K562 (cell line): Measurements from ENCODE around the gene PPFIBP2. TPM values are rescaled to one million over a fixed set of nuclear protein-coding genes. Genes with fewer than 3 reads are reported as not detected.

Experiments
- ARID1B ChIP-seq: fragments of 450-650 bp; IDR thresholded peaks from 2 replicates; pipeline ENCODE4 v1.6.1; 2016; ENCODE audit warnings: antibody characterized with exemption, mild to moderate bottlenecking, inconsistent platforms
- BRCA1 ChIP-seq, 2 experiments: fragments of 450-650 bp in 1 of 2; sonication (generic) in 1 of 2; formaldehyde crosslinking in 1 of 2; IDR thresholded peaks; 2 replicates each; pipeline versions ENCODE4 v1.5.0 to v1.6.1; 2017 to 2020; ENCODE audit warnings: mild to moderate bottlenecking in 1 of 2, missing genetic modification reagents in 1 of 2
- CREB1 ChIP-seq, 2 experiments: sonication (generic) in 1 of 2; formaldehyde crosslinking in 1 of 2; IDR thresholded peaks; 2 replicates each; pipeline versions ENCODE4 v1.6.1 to v1.8.0; 2012 to 2022; ENCODE audit warnings: inconsistent platforms in 1 of 2, mild to moderate bottlenecking in 1 of 2, missing genetic modification reagents in 1 of 2, moderate library complexity in 1 of 2
- CXXC5 ChIP-seq: fragments of 250-450 bp; sonication (Bioruptor Pico); IDR thresholded peaks from 2 replicates; pipeline ENCODE4 v1.8.0; 2022; ENCODE audit warnings: inconsistent platforms, mild to moderate bottlenecking, moderate library complexity
- E2F6 ChIP-seq, 2 experiments: IDR thresholded peaks; 2 replicates each; pipeline ENCODE4 v1.6.1; 2011; ENCODE audit warnings: borderline replicate concordance in 1 of 2, control low read depth in 1 of 2, low read depth in 1 of 2, low read length in 1 of 2, mild to moderate bottlenecking in 1 of 2, mixed read lengths in 1 of 2, moderate library complexity in 1 of 2; ENCODE audit not compliant: insufficient read depth in 1 of 2, insufficient read length in 1 of 2, poor library complexity in 1 of 2, severe bottlenecking in 1 of 2; ENCODE audit errors: extremely low read depth in 1 of 2
- EGR1 ChIP-seq: fragments of 450-650 bp; conservative IDR thresholded peaks from 2 replicates; pipeline ENCODE4 v1.6.1; 2017; ENCODE audit warnings: mild to moderate bottlenecking
- FOXK2 ChIP-seq, 2 experiments: fragments of 450-650 bp; IDR thresholded peaks in 1 of 2; conservative IDR thresholded peaks in 1 of 2; 2 replicates each; pipeline ENCODE4 v1.6.1; 2016; ENCODE audit warnings: low read depth in 2 of 2, mild to moderate bottlenecking in 1 of 2
- HDAC2 ChIP-seq: fragments of 450-650 bp; IDR thresholded peaks from 2 replicates; pipeline ENCODE4 v1.6.1; 2016; ENCODE audit warnings: mild to moderate bottlenecking
- ID3 ChIP-seq, 2 experiments: fragments of 250-450 bp in 1 of 2; fragments of 450-650 bp in 1 of 2; sonication (Bioruptor Pico) in 1 of 2; IDR thresholded peaks; 2 replicates each; pipeline versions ENCODE4 v1.6.1 to v1.8.0; 2016 to 2021; ENCODE audit warnings: mild to moderate bottlenecking in 2 of 2, moderate library complexity in 2 of 2, missing compliant biosample characterization in 1 of 2, missing genetic modification characterization in 1 of 2
- LEF1 ChIP-seq: fragments of 450-650 bp; IDR thresholded peaks from 2 replicates; pipeline ENCODE4 v1.6.1; 2016; ENCODE audit warnings: mild to moderate bottlenecking
- NCOA2 ChIP-seq, 2 experiments: fragments of 450-650 bp; IDR thresholded peaks; 2 replicates each; pipeline ENCODE4 v1.6.1; 2018; ENCODE audit warnings: mild to moderate bottlenecking in 2 of 2, moderate library complexity in 1 of 2; ENCODE audit not compliant: partially characterized antibody in 2 of 2
- NFIC ChIP-seq: fragments of 450-650 bp; IDR thresholded peaks from 2 replicates; pipeline ENCODE4 v1.6.1; 2017; ENCODE audit warnings: mild to moderate bottlenecking, inconsistent platforms
- NONO ChIP-seq, 2 experiments: fragments of 200-400 bp in 1 of 2; fragments of 450-650 bp in 1 of 2; formaldehyde crosslinking in 1 of 2; IDR thresholded peaks; 2 replicates each; pipeline ENCODE4 v1.6.1; 2017; ENCODE audit warnings: low read depth in 2 of 2, mild to moderate bottlenecking in 2 of 2, moderate library complexity in 2 of 2, low read length in 1 of 2
- NRF1 ChIP-seq, 2 experiments: fragments of 450-650 bp; IDR thresholded peaks in 1 of 2; conservative IDR thresholded peaks in 1 of 2; 2 replicates each; pipeline ENCODE4 v1.6.1; 2014; ENCODE audit warnings: mild to moderate bottlenecking in 2 of 2
- PHF20 ChIP-seq: fragments of 450-650 bp; IDR thresholded peaks from 2 replicates; pipeline ENCODE4 v1.6.1; 2018; ENCODE audit not compliant: partially characterized antibody
- RCOR1 ChIP-seq, 2 experiments: IDR thresholded peaks; 2 replicates each; pipeline ENCODE4 v1.6.1; 2012; ENCODE audit warnings: low read depth in 2 of 2, low read length in 2 of 2, borderline replicate concordance in 1 of 2, improper control_type of control experiment in 1 of 2
- SMARCA4 ChIP-seq: fragments of 450-650 bp; IDR thresholded peaks from 2 replicates; pipeline ENCODE4 v1.6.1; 2016
- TAF7 ChIP-seq: fragments of 450-650 bp; IDR thresholded peaks from 2 replicates; pipeline ENCODE4 v1.6.1; 2016; ENCODE audit warnings: missing genetic modification characterization, missing compliant biosample characterization
- TAL1 ChIP-seq: fragments of 450-650 bp; IDR thresholded peaks from 2 replicates; pipeline ENCODE4 v1.6.1; 2016; ENCODE audit warnings: mild to moderate bottlenecking
- TBP ChIP-seq: optimal IDR thresholded peaks from 2 replicates; pipeline ENCODE3; 2011; ENCODE audit warnings: low read depth, low read length, improper control_type of control experiment
- TCF3 ChIP-seq: sonication (generic); formaldehyde crosslinking; IDR thresholded peaks from 2 replicates; pipeline ENCODE4 v1.4.0; 2020; ENCODE audit warnings: mild to moderate bottlenecking, missing genetic modification reagents
- TCF7L2 ChIP-seq: fragments of 150-350 bp; IDR thresholded peaks from 2 replicates; pipeline ENCODE4 v1.6.1; 2016; ENCODE audit warnings: low read depth, mild to moderate bottlenecking, low read length, moderate library complexity
- VEZF1 ChIP-seq: fragments of 200-800 bp; sonication (Bioruptor generic); IDR thresholded peaks from 2 replicates; pipeline ENCODE4 v1.6.1; 2017; ENCODE audit warnings: missing genetic modification characterization, missing compliant biosample characterization
- ZFX ChIP-seq: sonication (generic); formaldehyde crosslinking; IDR thresholded peaks from 2 replicates; pipeline ENCODE4 v1.8.0; 2022; ENCODE audit warnings: mild to moderate bottlenecking, missing genetic modification reagents, moderate library complexity
- ZNF23 ChIP-seq: fragments of 250-450 bp; sonication (Bioruptor Pico); IDR thresholded peaks from 2 replicates; pipeline ENCODE4 v1.4.0; 2020; ENCODE audit warnings: mild to moderate bottlenecking
- ZNF384 ChIP-seq: IDR thresholded peaks from 2 replicates; pipeline ENCODE4 v1.6.1; 2012; ENCODE audit warnings: low read depth, low read length, improper control_type of control experiment
- ZNF644 ChIP-seq: fragments of 200-800 bp; sonication (Bioruptor generic); IDR thresholded peaks from 2 replicates; pipeline ENCODE4 v1.6.1; 2016; ENCODE audit warnings: low read depth, missing genetic modification characterization, missing compliant biosample characterization
- polyA plus RNA-seq, 8 experiments: library from polyadenylated mRNA; depleted of rRNA in 4 of 8; stranded (reverse) in 5 of 8; unstranded in 3 of 8; fragments of >200 nt; fragmentation: Nextera tagmentation in 2 of 8; fragmentation: Illumina TruSeq in 1 of 8; extraction: Ambion mirVana in 2 of 8; extraction: Trizol in 1 of 8; gene quantifications; 2 replicates each; pipeline versions ENCODE4 v1.2.1 to v1.2.3, GENCODE V29; 2011 to 2014; ENCODE audit warnings: inconsistent platforms in 1 of 8, missing spikeins in 1 of 8
- total RNA-seq, 7 experiments: library from RNA; depleted of rRNA in 6 of 7; stranded (reverse); fragments of >200 nt in 6 of 7; fragmentation: Illumina TruSeq in 2 of 7; extraction: Trizol in 2 of 7; gene quantifications; 2 replicates each; pipeline versions ENCODE4 v1.2.1 to v1.2.3, GENCODE V29; 2011 to 2021; ENCODE audit warnings: low replicate concordance in 1 of 7

The PPFIBP2 gene
- total and polyA plus RNA-seq, 9 of the 15 experiments (the other 6 are each of a cell fraction or from before 2014, with no cell fraction given) = 0.18 to 3.4 (median 1.2) TPM

- TF ChIP-seq CXXC5 (CRISPR knock-in tag) (no peak), E2F6 (IDR thresholded peaks at IDR 0.05; ENCODE audit: borderline replicate concordance in 1 of 2, extremely low read depth in 1 of 2, insufficient read depth in 1 of 2, insufficient read length in 1 of 2, low read depth in 1 of 2, low read length in 1 of 2, poor library complexity in 1 of 2, severe bottlenecking in 1 of 2) (no peak), EGR1 (no peak), NONO (IDR thresholded peaks at IDR 0.05; ENCODE audit: low read depth in 2 of 2, low read length in 1 of 2) (no peak), PHF20 (no peak), ZNF384 (no peak), ZNF644 (tag) (no peak), BRCA1 (IDR thresholded peaks at IDR 0.05) (no peak), BRCA1 (CRISPR knock-in tag; IDR thresholded peaks at IDR 0.05) (no peak), VEZF1 (CRISPR knock-in tag) (no peak), LEF1 (no peak), ZFX (CRISPR knock-in tag) (no peak), TCF3 (peak; percentile 72), SMARCA4 (peak; percentile 69; the same call in 1 of the 2 replicates), ZNF23 (CRISPR knock-in tag) (no peak), RCOR1 (IDR thresholded peaks at IDR 0.05; ENCODE audit: borderline replicate concordance in 1 of 2, low read depth in 2 of 2, low read length in 2 of 2) (peak in 1 of 2 experiments; percentile 65; a peak in 1 of 4 replicates), NRF1 (conservative IDR thresholded peaks at IDR 0.05 in 1 of 2, IDR thresholded peaks at IDR 0.05 in 1 of 2) (no peak), FOXK2 (conservative IDR thresholded peaks at IDR 0.05 in 1 of 2, IDR thresholded peaks at IDR 0.05 in 1 of 2; ENCODE audit: low read depth in 2 of 2) (no peak), ID3 (CRISPR knock-in tag; IDR thresholded peaks at IDR 0.05) (no peak), ID3 (tag; IDR thresholded peaks at IDR 0.05) (no peak), NFIC (no peak), TCF7L2 (no peak), TAL1 (peak; percentile 49), TAF7 (tag) (no peak), ARID1B (peak; percentile 68; the same call in 1 of the 2 replicates), HDAC2 (no peak), CREB1 (IDR thresholded peaks at IDR 0.05) (no peak), CREB1 (CRISPR knock-in tag; IDR thresholded peaks at IDR 0.05) (no peak), NCOA2 (IDR thresholded peaks at IDR 0.05; ENCODE audit: partially characterized antibody in 2 of 2) (no peak), TBP (no peak)
Measured at GRCh38 chr11:7605186-7605943, 91.6 kb downstream of the PPFIBP2 start (continued).
